T-helper 1 cell treated with Interleukin-12 subunit alpha and Interleukin-12 subunit beta and Interleukin-4 antibody, amounts not matched to agents 30 μg/mL and 1 μg/mL, for 36 hours (primary cell): ENCODE data around the gene AQP9.
"Not testable (repeated sequence)": the region's sequence is repeated elsewhere in the genome, so short reads cannot be mapped to it uniquely, and the experiment has no call there.

Source experiments
- H3K27ac Mint-ChIP-seq: one replicate; pipeline ENCODE4 v1.8.0; 2021; ENCODE audit warnings: mild to moderate bottlenecking, mixed read lengths
- H3K27me3 Mint-ChIP-seq: one replicate; pipeline ENCODE4 v1.8.0; 2021; ENCODE audit warnings: low read depth, mixed read lengths
- H3K36me3 Mint-ChIP-seq: one replicate; pipeline ENCODE4 v1.8.0; 2021; ENCODE audit warnings: low read depth, mixed read lengths
- H3K4me1 Mint-ChIP-seq: one replicate; pipeline ENCODE4 v1.8.0; 2021; ENCODE audit warnings: low read depth, mixed read lengths
- H3K4me3 Mint-ChIP-seq: one replicate; pipeline ENCODE4 v1.8.0; 2021; ENCODE audit warnings: mild to moderate bottlenecking, moderate library complexity, mixed read lengths
- H3K9me3 Mint-ChIP-seq: one replicate; pipeline ENCODE4 v1.8.0; 2021; ENCODE audit warnings: mixed read lengths

The AQP9 gene, protein sequence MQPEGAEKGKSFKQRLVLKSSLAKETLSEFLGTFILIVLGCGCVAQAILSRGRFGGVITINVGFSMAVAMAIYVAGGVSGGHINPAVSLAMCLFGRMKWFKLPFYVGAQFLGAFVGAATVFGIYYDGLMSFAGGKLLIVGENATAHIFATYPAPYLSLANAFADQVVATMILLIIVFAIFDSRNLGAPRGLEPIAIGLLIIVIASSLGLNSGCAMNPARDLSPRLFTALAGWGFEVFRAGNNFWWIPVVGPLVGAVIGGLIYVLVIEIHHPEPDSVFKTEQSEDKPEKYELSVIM

DNA sequence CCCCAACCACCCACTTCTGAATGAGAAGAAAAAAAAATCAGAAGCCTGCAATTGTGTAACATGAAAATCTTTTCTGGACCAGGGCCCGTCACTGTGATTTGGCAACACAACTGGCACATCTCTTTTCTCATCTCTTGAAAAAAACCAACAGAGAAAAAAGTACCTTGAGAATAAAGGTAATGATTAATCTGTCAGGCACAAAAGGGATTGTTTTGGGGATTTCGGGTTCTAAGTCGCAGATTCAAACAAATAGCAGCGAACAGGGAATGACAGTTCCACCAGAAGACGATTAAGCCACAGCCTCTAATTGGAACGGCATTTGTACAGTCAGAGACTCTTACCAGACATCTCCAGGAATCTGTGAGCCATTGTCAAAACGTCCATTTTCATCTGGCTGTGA, at the start of gene AQP9:
Gene AQP9, plus strand, starts transcription at position 276 of the 400 bp plus-strand sequence. CDS start 185 bp downstream, outside the sequence.
- Mint-ChIP-seq H3K27ac (no peak within 1 kb of the TSS), H3K9me3 (no peaks in the 10 kb centered on the region), H3K4me3 (no peak within 1 kb of the TSS), H3K36me3 (no peaks in the 10 kb centered on the region), H3K4me1 (no peaks in the 10 kb centered on the region), H3K27me3 (peaks cover 28% of the 10 kb centered on the region)

DNA sequence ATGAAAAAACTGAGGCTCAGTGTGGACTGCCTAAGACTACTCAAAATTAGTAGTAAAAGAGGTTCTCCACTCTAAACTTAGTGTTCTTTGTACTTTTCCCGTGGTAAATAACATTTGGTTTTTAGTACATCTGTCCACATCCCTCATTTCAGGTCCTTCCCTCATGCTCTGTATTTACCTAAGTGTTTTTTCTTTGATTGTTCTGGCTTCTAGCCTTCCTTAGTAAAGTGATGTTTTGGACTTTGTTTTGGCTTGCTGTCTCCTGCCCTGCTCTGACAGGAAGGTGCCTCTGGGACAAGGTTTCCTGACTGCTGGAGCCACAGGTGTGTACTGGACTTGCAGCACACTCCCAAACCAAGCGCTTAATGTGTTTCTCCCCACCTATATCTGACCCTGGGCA, 42.8 kb upstream of the AQP9 start:
- Mint-ChIP-seq H3K9me3 (no peaks in the 10 kb centered on the region), H3K4me3 (no peak overlapping the region), H3K36me3 (no peaks in the 10 kb centered on the region), H3K27ac (no peak overlapping the region), H3K4me1 (no peaks in the 10 kb centered on the region), H3K27me3 (peaks cover 36% of the 10 kb centered on the region)

DNA sequence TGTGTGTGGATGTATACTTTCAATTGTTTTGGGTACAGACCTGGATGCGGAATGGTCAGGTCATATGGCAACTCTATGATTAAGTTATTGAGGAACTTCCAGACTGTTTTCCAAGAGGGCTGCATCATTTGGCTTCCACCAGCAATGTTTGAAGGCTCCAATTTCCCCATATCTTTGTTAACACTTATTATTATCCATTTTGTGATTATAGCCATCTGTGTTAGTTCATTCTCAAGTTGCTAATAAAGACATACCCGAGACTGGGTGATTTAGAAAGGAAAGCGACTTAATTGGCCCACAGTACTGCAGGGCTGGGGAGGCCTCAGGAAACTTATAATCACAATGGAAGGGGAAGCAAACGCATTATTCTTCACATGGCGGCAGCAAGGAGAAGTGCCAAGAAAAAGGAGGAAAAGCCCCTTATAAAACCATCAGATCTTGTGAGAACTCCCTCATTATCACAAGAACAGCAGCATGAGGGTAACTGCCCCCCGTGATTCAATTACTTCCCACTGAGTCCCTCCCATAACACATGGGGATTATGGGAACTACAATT, 41.6 kb upstream of the AQP9 start:
- peaks cover 32% of the 10 kb centered on the region for H3K27me3 Mint-ChIP-seq
- H3K4me1 Mint-ChIP-seq: no peaks in the 10 kb centered on the region
- no peak overlapping the region for H3K4me3 Mint-ChIP-seq
- no peaks in the 10 kb centered on the region for H3K9me3 Mint-ChIP-seq
- no peaks in the 10 kb centered on the region for H3K36me3 Mint-ChIP-seq
- no peak overlapping the region for H3K27ac Mint-ChIP-seq

DNA sequence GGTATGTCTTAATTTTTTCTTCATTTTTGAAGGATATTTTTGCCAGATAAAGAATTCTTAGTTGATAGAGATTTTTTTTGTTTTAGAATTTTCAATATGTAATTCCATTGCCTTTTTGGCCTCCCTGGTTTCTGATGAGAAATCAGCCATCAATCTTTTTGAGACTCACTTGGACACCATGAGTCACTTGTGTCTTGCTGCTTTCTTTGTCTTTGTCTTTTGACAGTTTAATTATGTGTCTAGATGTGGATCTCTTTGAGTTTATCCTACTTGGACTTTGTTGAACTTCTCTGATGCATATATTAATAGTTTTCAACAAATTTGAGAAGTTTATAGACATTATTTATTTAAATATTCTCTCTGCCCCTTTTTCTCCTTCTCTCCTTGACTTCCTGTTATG, 34.7 kb upstream of the AQP9 start:
- no peak overlapping the region for H3K4me3 Mint-ChIP-seq
- peaks cover 40% of the 10 kb centered on the region for H3K27me3 Mint-ChIP-seq
- no peaks in the 10 kb centered on the region for H3K4me1 Mint-ChIP-seq
- H3K36me3 Mint-ChIP-seq: no peaks in the 10 kb centered on the region
- H3K9me3 Mint-ChIP-seq: no peaks in the 10 kb centered on the region
- H3K27ac Mint-ChIP-seq: no peak overlapping the region

DNA sequence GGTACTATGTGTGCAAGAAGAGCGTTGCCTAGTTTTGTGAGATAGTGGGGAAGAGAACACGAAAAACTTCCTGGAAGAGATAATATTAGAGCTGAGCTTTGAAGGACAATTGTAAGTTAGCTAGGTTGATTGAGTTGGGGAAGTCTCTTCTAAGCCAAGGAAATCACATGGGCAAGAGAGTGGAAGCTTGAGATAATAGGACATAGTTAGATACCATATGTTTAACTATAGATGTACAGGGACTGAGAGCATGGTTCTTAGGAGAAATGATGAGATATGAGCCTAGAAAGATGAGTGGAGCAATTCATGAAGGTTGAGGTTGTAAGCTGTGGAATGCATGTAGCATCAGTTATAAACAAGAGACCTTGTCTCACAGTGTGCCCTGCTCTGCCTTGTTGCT, 30.1 kb upstream of the AQP9 start:
- Mint-ChIP-seq H3K4me1 (no peaks in the 10 kb centered on the region), H3K9me3 (no peaks in the 10 kb centered on the region), H3K27me3 (peaks cover 31% of the 10 kb centered on the region), H3K27ac (no peak overlapping the region), H3K36me3 (no peaks in the 10 kb centered on the region), H3K4me3 (no peak overlapping the region)

DNA sequence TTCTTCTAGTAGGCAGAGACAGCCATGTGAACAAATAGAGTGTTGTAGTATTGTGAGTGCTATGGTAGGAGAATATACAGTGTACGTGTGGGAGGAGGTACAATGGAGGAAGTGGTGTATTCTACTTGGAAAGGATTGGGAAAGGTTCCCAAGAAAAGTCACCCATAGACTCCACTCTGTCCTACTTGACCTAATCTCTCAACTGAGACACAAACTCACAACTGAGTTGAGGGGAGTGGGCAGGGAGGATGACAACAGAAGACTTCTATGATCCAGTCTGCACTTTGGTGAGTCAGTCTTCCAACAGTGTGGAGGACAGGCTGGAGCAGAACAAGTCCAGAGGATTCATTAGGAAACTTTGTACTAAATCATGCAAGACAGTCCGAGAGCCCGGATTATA, 28.8 kb upstream of the AQP9 start:
- Mint-ChIP-seq H3K27me3 (peaks cover 27% of the 10 kb centered on the region), H3K4me1 (no peaks in the 10 kb centered on the region), H3K36me3 (no peaks in the 10 kb centered on the region), H3K4me3 (no peak overlapping the region), H3K27ac (no peak overlapping the region), H3K9me3 (no peaks in the 10 kb centered on the region)

DNA sequence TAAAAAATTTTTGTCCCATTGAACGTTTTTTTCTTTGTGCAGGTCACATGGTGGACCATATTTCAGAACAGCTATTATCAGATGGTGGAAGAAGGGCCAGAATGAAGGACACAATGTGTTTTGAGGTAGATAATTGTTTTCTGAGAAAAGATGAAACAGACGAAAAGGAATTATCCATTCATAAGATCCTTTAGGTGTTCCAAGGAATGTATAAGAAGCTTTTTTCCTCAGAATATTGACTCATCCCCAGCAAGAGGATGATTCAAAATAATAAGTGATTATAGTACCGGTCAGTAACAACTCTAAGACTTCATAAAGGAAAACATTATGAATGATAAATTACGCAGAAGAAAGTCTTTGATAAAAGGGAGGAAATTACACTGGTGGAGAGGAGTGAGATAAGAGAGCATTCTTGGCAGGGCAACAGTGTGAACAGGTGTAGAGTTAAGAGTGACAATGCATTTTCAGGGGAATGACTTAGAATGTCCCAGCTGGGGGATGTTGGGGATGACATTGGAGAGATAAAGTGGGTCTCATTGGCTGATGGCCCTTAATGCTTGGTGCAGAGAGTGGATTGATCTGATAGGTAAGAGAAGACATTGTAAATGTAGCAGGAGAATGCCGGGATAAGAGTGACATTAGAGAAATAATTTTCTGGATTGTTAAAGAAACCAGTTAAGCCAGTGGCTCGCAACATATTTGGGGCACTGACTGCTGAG, 27.0 kb upstream of the AQP9 start:
- no peak overlapping the region for H3K27ac Mint-ChIP-seq
- H3K4me3 Mint-ChIP-seq: no peak overlapping the region
- no peaks in the 10 kb centered on the region for H3K4me1 Mint-ChIP-seq
- peaks cover 31% of the 10 kb centered on the region for H3K27me3 Mint-ChIP-seq
- H3K9me3 Mint-ChIP-seq: no peaks in the 10 kb centered on the region
- no peaks in the 10 kb centered on the region for H3K36me3 Mint-ChIP-seq

DNA sequence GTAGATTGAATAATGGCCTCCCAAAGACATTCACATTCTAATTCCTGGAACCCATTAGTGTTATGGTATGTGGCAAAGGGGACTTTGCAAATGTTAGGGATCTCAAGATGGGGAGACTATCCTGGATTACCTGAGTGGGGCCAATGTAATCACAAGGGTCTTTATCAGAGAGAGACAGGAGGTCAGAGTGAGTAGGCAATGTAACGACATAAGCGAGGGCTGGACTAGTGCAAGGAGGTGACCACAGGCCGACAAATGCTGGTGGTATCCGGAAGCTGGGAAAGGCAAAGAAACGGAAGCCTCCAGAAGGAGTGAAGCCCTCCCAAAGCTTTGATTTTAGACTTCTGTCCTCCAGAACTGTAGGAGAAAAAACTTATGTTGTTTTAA, 26.5 kb upstream of the AQP9 start:
- H3K27ac Mint-ChIP-seq: no peak overlapping the region
- no peaks in the 10 kb centered on the region for H3K36me3 Mint-ChIP-seq
- no peak overlapping the region for H3K4me3 Mint-ChIP-seq
- no peaks in the 10 kb centered on the region for H3K4me1 Mint-ChIP-seq
- H3K9me3 Mint-ChIP-seq: no peaks in the 10 kb centered on the region
- H3K27me3 Mint-ChIP-seq: peaks cover 28% of the 10 kb centered on the region

DNA sequence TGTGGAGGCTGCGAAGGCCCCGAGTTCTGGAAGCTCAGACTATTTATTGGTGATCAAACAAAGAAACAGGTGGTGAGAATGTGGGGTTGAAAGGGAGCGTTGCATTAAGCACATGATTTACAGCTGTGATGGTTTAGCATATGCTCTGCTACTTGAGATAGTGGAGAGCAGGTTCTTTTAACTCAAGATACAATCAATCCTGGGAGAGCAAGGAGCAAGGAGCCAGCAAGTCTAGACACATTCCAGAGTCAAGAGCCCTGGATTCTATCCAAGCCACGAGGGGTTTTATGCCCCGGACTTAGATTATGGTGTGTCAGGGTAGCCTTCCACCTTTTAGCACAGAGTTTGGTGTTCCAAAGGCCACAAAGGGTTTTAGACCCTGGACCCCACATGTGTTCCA, 24.8 kb upstream of the AQP9 start:
- H3K27ac Mint-ChIP-seq: not testable (repeated sequence)

DNA sequence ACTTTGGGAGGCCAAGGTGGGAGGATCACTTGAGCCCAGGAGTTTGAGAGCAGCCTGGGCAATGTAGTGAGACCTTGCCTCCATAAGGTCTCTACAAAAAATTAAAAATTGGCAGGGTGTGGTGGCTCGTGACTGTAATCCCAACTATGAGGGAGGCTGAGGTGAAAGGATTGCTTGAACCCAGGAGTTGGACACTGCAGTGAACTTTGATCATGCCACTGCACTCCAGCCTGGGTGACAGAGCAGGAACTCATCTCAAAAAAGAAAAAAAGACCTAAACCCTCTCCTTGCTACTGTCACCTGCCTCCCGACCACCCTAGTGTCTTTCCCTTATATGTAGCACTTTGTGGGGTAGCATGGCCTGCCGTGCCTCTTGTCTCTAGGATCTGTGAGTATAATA, 23.8 kb upstream of the AQP9 start:
- no peaks in the 10 kb centered on the region for H3K9me3 Mint-ChIP-seq
- no peak overlapping the region for H3K27ac Mint-ChIP-seq
- H3K4me3 Mint-ChIP-seq: no peak overlapping the region
- H3K27me3 Mint-ChIP-seq: peaks cover 29% of the 10 kb centered on the region
- H3K4me1 Mint-ChIP-seq: no peaks in the 10 kb centered on the region
- no peaks in the 10 kb centered on the region for H3K36me3 Mint-ChIP-seq

More for the DNA sequence above, 24.8 kb upstream of the AQP9 start:
- not testable (repeated sequence) for H3K9me3 Mint-ChIP-seq, H3K4me3 Mint-ChIP-seq, H3K4me1 Mint-ChIP-seq, H3K36me3 Mint-ChIP-seq
- H3K27me3 Mint-ChIP-seq: peaks cover 24% of the 10 kb centered on the region

DNA sequence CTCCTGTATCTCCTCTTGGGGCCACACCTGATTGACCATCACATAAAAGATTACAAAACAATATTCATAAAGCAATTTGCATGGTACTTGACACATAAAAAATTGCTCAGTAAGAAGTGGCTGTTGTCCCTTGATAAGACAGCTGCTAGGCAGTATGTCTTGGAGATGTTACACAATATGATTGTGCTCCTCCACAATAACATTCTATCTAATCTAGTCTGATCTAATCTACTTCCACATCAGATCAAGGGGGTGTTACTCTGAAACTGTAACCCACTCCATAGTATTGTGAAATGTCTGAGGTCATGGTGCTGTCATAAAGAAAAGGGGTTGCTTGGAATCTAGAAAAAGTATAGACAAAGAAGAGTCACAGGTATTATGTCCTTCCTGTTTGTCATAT, 23.4 kb upstream of the AQP9 start:
- peaks cover 31% of the 10 kb centered on the region for H3K27me3 Mint-ChIP-seq
- H3K36me3 Mint-ChIP-seq: no peaks in the 10 kb centered on the region
- H3K9me3 Mint-ChIP-seq: no peaks in the 10 kb centered on the region
- no peak overlapping the region for H3K4me3 Mint-ChIP-seq
- no peaks in the 10 kb centered on the region for H3K4me1 Mint-ChIP-seq
- no peak overlapping the region for H3K27ac Mint-ChIP-seq

DNA sequence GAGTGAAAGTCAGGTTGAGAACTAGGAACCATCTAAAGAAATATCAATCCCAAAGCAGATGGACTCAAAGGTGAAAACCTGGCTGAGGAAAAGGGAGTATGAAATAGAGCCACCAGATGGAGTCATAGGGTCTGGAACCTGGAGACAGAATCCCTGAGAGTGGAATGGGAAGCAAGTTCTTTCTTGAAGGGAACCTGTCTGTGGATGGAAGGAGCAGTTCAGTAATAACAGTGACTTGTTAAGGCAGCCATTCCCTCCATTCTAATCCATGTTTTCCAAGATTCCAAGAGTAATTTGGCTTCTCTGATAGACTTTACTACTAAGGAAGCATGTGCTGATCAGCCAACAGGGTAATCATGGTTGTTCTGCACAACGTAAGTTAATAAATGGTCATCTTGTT, 22.5 kb upstream of the AQP9 start:
- Mint-ChIP-seq H3K9me3 (no peaks in the 10 kb centered on the region), H3K36me3 (no peaks in the 10 kb centered on the region)

DNA sequence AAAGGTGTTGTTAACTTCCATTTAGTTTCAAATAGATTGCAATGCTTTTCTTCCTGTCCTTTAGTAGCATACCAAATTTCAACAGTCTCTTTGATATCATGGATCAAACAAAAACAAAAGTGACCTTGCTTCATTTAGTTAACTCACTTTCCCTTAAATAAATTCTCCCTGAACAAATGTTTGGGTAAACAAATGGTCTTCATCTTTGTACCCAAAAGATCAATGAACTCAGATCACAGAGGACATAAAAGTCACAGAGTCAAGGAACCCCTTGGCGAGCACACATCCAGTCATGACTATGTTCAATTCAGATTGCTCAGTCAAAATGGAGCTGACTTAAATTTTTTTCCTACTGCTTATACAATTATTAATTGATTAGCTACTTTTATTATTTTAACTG, 20.6 kb upstream of the AQP9 start:
- no peak overlapping the region for H3K4me3 Mint-ChIP-seq

More for the DNA sequence above, 22.5 kb upstream of the AQP9 start:
- no peak overlapping the region for H3K4me3 Mint-ChIP-seq
- no peaks in the 10 kb centered on the region for H3K4me1 Mint-ChIP-seq
- no peak overlapping the region for H3K27ac Mint-ChIP-seq
- H3K27me3 Mint-ChIP-seq: peaks cover 35% of the 10 kb centered on the region

DNA sequence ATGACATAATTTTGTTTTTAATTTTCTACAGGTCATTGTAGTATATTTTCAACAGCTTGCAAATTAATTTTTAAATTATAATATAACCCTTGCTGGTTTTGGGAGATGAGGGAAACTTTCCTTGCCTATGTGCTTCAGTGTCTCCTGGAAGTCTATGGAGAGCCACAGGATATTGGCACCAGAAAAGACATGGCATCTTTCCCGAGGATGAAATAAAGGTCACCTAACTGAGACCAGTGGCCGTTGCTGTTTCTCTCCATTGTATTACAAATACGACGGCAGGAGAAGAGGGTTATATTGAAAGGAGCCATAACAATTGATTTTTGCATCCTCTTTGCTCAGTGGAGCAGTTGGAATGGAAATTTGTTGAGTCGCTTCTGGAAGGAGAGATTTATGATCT, 19.9 kb upstream of the AQP9 start:
- Mint-ChIP-seq H3K27ac (no peak overlapping the region), H3K27me3 (peaks cover 26% of the 10 kb centered on the region), H3K4me3 (no peak overlapping the region), H3K36me3 (no peaks in the 10 kb centered on the region), H3K4me1 (no peaks in the 10 kb centered on the region), H3K9me3 (no peaks in the 10 kb centered on the region)

More for the DNA sequence above, 20.6 kb upstream of the AQP9 start:
- peaks cover 31% of the 10 kb centered on the region for H3K27me3 Mint-ChIP-seq
- no peaks in the 10 kb centered on the region for H3K36me3 Mint-ChIP-seq
- no peak overlapping the region for H3K27ac Mint-ChIP-seq
- H3K9me3 Mint-ChIP-seq: no peaks in the 10 kb centered on the region
- no peaks in the 10 kb centered on the region for H3K4me1 Mint-ChIP-seq

DNA sequence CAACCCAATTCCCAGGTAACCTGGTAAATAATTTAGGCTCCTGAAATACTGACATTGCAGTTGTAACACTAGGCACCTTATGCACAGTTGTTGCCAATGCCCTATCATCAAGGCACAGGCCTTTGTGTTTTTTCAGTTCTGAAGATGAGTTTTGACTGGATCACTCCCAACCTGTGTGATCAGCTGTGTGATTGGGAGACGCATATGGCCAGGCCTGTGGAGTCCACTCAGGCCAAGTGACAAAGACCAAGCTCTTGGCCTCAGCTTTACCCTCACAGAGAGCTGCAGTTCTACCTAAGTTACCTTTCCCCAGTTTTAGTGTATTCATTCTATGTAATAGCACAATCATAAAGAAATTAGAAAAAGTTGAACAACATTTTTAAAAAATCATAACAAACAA, 19.2 kb upstream of the AQP9 start:
- no peaks in the 10 kb centered on the region for H3K36me3 Mint-ChIP-seq
- H3K9me3 Mint-ChIP-seq: no peaks in the 10 kb centered on the region
- H3K27ac Mint-ChIP-seq: no peak overlapping the region
- peaks cover 26% of the 10 kb centered on the region for H3K27me3 Mint-ChIP-seq
- no peaks in the 10 kb centered on the region for H3K4me1 Mint-ChIP-seq
- no peak overlapping the region for H3K4me3 Mint-ChIP-seq
